ENCODE data around the gene MED27. TPM values are rescaled to one million over a fixed set of nuclear protein-coding genes. Genes with fewer than 3 reads are reported as not detected.

The MED27 gene
- polyA plus RNA-seq, 1 experiment = 36.9 TPM

- TF ChIP-seq CTCF (IDR thresholded peaks at IDR 0.05; ENCODE audit: insufficient read depth, low read depth, low read length) = no peak
- POLR2A ChIA-PET = no interaction called here
- Histone ChIP-seq H3K27me3 (ENCODE audit: control insufficient read depth, insufficient read depth, low read length) (no peaks in the 10 kb centered on the region), H3K4me3 (ENCODE audit: low read depth, low read length) (no peak overlapping the region), H3K36me3 (ENCODE audit: control insufficient read depth, insufficient read depth, low read length) (no peaks in the 10 kb centered on the region; the same call in 1 of the 2 replicates)
- no peak for DNase-seq (ENCODE audit: low read depth)
- CTCF ChIA-PET = no interaction called here
Measured at GRCh38 chr9:131942146-131942720, 137.4 kb downstream of the MED27 start.

- ChIA-PET POLR2A (no interaction called here), CTCF (no interaction called here)
- Histone ChIP-seq H3K27me3 (ENCODE audit: control insufficient read depth, insufficient read depth, low read length) (no peaks in the 10 kb centered on the region), H3K36me3 (ENCODE audit: control insufficient read depth, insufficient read depth, low read length) (no peaks in the 10 kb centered on the region; the same call in 1 of the 2 replicates), H3K4me3 (ENCODE audit: low read depth, low read length) (no peak overlapping the region)
- no peak for TF ChIP-seq CTCF (IDR thresholded peaks at IDR 0.05; ENCODE audit: insufficient read depth, low read depth, low read length)
- no peak for DNase-seq (ENCODE audit: low read depth)
Measured at GRCh38 chr9:131937451-131937850, 142.2 kb downstream of the MED27 start.

- Histone ChIP-seq H3K27me3 (ENCODE audit: control insufficient read depth, insufficient read depth, low read length) (no peaks in the 10 kb centered on the region), H3K36me3 (ENCODE audit: control insufficient read depth, insufficient read depth, low read length) (no peaks in the 10 kb centered on the region; the same call in 1 of the 2 replicates), H3K4me3 (ENCODE audit: low read depth, low read length) (no peak overlapping the region)
- POLR2A ChIA-PET = no interaction called here
- DNase-seq (ENCODE audit: low read depth) = no peak
- TF ChIP-seq CTCF (IDR thresholded peaks at IDR 0.05; ENCODE audit: insufficient read depth, low read depth, low read length) = no peak
- CTCF ChIA-PET = no interaction called here
Measured at GRCh38 chr9:131936929-131937328, 142.7 kb downstream of the MED27 start.

GRCh38 chr9:131934673-131935072 is 145.0 kb downstream of the MED27 start:
- TF ChIP-seq CTCF (IDR thresholded peaks at IDR 0.05; ENCODE audit: insufficient read depth, low read depth, low read length) = no peak
- ChIA-PET POLR2A (no interaction called here), CTCF (no interaction called here)
- no peak overlapping the region for H3K4me3 ChIP-seq (ENCODE audit: low read depth, low read length)
- H3K36me3 ChIP-seq (ENCODE audit: control insufficient read depth, insufficient read depth, low read length) = no peaks in the 10 kb centered on the region; the same call in 1 of the 2 replicates
- no peaks in the 10 kb centered on the region for H3K27me3 ChIP-seq (ENCODE audit: control insufficient read depth, insufficient read depth, low read length)
- no peak for DNase-seq (ENCODE audit: low read depth)

- CTCF ChIA-PET = interaction anchor here (1.2 kb wide), 1 partner anchor 58 kb away, joined by 3 read pairs; no protein-coding TSS in a partner anchor
- POLR2A ChIA-PET = no interaction called here
- no peaks in the 10 kb centered on the region for H3K36me3 ChIP-seq (ENCODE audit: control insufficient read depth, insufficient read depth, low read length)
- H3K4me3 ChIP-seq (ENCODE audit: low read depth, low read length) = no peak overlapping the region
- DNase-seq (ENCODE audit: low read depth) = no peak
- TF ChIP-seq CTCF (IDR thresholded peaks at IDR 0.05; ENCODE audit: insufficient read depth, low read depth, low read length) = no peak
- no peaks in the 10 kb centered on the region for H3K27me3 ChIP-seq (ENCODE audit: control insufficient read depth, insufficient read depth, low read length)
Measured at GRCh38 chr9:131927091-131927490, 152.6 kb downstream of the MED27 start.
